Panc1 (cell line): ENCODE data around the gene CSMD2.

Experiments
- CTCF ChIP-seq: fragments of 450-650 bp; IDR thresholded peaks from 2 replicates; pipeline ENCODE4 v1.5.1; 2017; ENCODE audit warnings: mild to moderate bottlenecking
- POLR2AphosphoS5 ChIP-seq: IDR thresholded peaks from 2 replicates; pipeline ENCODE4 v1.6.1; 2012; ENCODE audit warnings: mild to moderate bottlenecking, low read depth, low read length, moderate library complexity

DNA sequence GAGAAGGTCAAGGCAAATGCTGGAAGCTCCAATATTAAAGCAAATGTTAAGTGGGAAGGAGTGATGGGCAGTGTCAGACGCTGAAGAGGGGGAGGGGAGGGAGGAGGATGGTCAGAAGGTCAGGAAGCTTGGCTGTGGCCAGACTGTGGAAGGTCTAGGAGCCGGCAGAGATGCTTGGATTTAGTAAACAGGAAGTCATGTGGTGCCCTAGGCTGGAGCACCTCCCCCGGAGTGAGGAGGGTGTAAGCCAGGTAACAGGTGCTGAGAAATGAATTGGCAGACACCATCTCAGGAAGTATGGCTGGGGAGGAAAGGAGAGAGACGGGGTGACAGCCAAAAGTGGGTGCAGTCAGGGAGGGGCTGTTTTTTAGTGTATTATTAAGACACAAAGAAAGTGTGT is 17.7 kb downstream of the CSMD2 start:
- TF ChIP-seq POLR2AphosphoS5 = no peak
- TF ChIP-seq CTCF = no peak
